Neuron (in vitro differentiated cells): ENCODE measurements around the gene TMEM126B.
"Not testable (repeated sequence)": the region's sequence is repeated elsewhere in the genome, so short reads cannot be mapped to it uniquely, and the experiment has no call there.

ENCODE experiments used
- H2AFZ ChIP-seq: one replicate; pipeline ENCODE4 v1.6.1; 2013; ENCODE audit warnings: low read depth, mild to moderate bottlenecking, inconsistent platforms, low read length, moderate library complexity
- H3K27me3 ChIP-seq: one replicate; pipeline ENCODE4 v1.6.1; 2013; ENCODE audit warnings: low read length; ENCODE audit not compliant: insufficient read depth
- H3K36me3 ChIP-seq: one replicate; pipeline ENCODE4 v1.6.1; 2013; ENCODE audit warnings: low read length; ENCODE audit not compliant: insufficient read depth
- H3K4me1 ChIP-seq: one replicate; pipeline ENCODE4 v1.6.1; 2013; ENCODE audit warnings: low read length; ENCODE audit not compliant: insufficient read depth
- H3K4me3 ChIP-seq: 2 replicates; pipeline ENCODE4 v1.5.1; 2013; ENCODE audit warnings: mild to moderate bottlenecking, low read length, moderate library complexity
- H3K9me3 ChIP-seq: one replicate; pipeline ENCODE4 v1.6.1; 2013; ENCODE audit warnings: low read length

The TMEM126B gene

DNA sequence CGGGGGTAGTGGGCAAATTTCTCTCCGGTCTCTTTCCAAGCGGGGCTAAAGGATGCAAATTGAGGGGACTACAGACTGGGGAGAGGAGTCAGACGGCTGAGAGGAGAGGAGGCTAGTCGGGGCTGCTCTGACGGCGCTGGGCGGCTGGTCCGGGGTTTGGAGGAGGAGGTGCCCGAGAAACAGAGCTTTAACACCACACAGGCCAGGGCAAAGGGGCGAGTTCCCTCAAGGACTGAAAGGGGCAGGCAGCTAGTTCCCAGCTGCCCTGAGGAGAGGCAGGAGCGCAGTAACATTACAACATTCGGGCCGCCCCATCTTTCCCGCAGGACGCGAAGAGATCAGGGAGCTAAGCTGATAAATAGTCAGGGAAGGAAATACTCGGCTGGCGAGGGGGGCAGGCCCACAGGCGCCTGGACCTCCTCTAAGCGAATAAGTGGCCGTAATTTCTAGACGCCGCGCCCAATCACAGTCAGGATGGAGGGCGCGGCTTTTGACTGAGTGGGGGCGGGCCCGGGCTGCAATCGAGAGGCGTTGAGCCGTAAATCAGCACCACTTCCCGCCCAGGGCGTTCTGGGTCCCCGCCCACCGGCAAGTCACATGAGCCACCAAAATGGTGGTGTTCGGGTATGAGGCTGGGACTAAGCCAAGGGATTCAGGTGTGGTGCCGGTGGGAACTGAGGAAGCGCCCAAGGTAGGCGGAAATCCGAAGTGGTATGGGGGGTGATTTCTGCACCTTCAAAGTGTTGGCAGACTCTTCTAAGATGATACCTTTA lies at the start of gene TMEM126B:
TSS of gene TMEM126B (plus strand) at position 596 of the 773 bp plus-strand sequence. CDS start at position 611, 15 bp downstream.
- peak within 1 kb of the TSS; percentile 81 for H3K4me3 ChIP-seq
- H3K27me3 ChIP-seq, result no peaks in the 10 kb centered on the region
- peak within 1 kb of the TSS; percentile 97 for H2AFZ ChIP-seq
- H3K4me1 ChIP-seq, result peaks cover 16% of the 10 kb centered on the region
- H3K36me3 ChIP-seq, result peaks cover 10% of the 10 kb centered on the region
- no peaks in the 10 kb centered on the region for H3K9me3 ChIP-seq

- no peaks in the 10 kb centered on the region for H3K27me3 ChIP-seq
- H2AFZ ChIP-seq, result no peak overlapping the region
- no peaks in the 10 kb centered on the region for H3K9me3 ChIP-seq
- no peak overlapping the region for H3K4me3 ChIP-seq
- no peaks in the 10 kb centered on the region for H3K36me3 ChIP-seq
- no peaks in the 10 kb centered on the region for H3K4me1 ChIP-seq
Measured at GRCh38 chr11:85582111-85582510, 46.3 kb upstream of the TMEM126B start.

DNA sequence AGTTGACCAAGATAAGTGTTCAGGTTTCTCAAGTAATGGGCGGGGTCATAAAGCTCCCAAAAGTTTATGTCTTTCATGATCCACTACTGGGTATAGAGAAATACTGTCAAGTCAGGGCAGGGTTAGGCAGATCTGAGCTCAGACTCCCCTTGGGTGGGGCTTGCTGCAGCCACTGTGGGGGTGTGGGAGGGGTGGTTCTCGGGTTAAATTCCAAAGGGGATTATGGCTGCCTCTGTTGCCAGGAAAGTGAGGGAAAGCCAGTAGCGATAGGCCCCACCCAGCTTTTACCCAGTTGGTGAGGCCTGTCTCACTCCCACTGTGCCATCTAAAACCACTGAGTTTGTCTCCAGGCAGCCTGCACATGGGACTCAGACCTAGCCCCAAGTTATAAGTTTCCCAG lies 39.0 kb upstream of the TMEM126B start:
- Histone ChIP-seq H2AFZ (no peak overlapping the region), H3K9me3 (no peaks in the 10 kb centered on the region), H3K4me1 (no peaks in the 10 kb centered on the region), H3K36me3 (no peaks in the 10 kb centered on the region), H3K27me3 (no peaks in the 10 kb centered on the region), H3K4me3 (no peak overlapping the region)

DNA sequence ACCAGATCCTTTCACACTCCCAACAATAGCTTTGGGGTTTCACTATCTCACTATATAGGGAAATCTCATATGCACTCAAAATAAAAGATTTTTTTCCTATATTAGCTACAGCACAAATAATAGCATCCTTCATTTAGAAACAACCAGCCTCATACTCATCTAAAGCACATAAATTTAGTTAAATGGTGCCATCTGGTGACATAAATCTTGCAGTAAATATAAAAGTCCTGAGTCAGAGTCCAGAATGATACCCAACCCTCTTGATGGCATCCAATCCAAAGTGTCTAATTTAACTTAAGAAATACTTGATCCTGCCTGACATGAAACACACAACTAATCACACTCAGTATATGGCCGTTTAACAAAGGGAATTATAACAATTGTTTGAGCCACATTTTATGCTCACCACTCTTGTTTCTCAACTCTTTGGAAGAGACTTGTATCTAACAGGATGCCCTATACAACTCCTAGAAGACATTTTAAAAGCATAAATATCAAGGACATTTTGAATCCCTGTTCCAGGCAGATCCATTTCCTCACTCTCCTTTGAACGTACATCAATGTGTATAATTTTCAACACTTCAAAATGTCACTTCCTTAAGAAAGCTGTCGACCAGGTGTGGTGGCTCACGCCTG lies 37.4 kb upstream of the TMEM126B start:
- Histone ChIP-seq H2AFZ (no peak overlapping the region), H3K27me3 (no peaks in the 10 kb centered on the region), H3K9me3 (no peaks in the 10 kb centered on the region), H3K4me3 (no peak overlapping the region), H3K4me1 (no peaks in the 10 kb centered on the region), H3K36me3 (no peaks in the 10 kb centered on the region)

DNA sequence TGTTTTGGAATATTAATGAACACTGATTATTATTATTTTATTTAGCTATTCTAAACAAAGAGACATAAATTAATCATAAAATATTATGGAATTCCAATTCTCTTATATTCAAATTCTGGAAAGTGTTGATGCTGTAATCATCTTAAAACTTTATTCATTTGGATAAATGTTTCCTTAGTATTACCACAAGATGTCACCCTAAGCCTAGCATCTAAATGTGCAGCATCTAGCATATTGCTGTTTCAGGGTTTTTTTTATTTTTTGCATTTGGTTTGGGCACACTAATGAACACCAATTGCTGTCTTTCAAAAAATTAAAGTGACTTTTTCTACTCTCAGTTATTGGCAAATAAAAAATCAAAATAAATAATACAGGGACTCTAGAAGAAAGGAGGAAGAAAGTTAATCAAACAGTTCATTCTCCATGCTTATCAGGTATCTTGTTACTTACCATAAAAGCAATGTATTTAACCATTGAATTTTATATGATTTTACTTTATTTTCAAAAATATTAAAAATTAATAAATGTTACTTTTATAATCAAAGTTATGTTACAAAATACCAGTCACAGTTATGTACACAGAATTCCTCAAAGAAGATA lies 33.0 kb upstream of the TMEM126B start:
- Histone ChIP-seq H3K27me3 (no peaks in the 10 kb centered on the region), H3K36me3 (no peaks in the 10 kb centered on the region), H3K4me3 (no peak overlapping the region), H3K9me3 (no peaks in the 10 kb centered on the region), H2AFZ (no peak overlapping the region), H3K4me1 (no peaks in the 10 kb centered on the region)

- Histone ChIP-seq H3K4me1 (no peaks in the 10 kb centered on the region), H2AFZ (no peak overlapping the region), H3K27me3 (no peaks in the 10 kb centered on the region), H3K4me3 (no peak overlapping the region), H3K9me3 (no peaks in the 10 kb centered on the region), H3K36me3 (no peaks in the 10 kb centered on the region)
Measured at GRCh38 chr11:85596886-85597285, 31.5 kb upstream of the TMEM126B start.

- Histone ChIP-seq H3K27me3 (no peaks in the 10 kb centered on the region), H3K36me3 (no peaks in the 10 kb centered on the region), H3K4me3 (no peak overlapping the region), H3K4me1 (no peaks in the 10 kb centered on the region), H2AFZ (no peak overlapping the region), H3K9me3 (no peaks in the 10 kb centered on the region)
Measured at GRCh38 chr11:85599083-85599482, 29.3 kb upstream of the TMEM126B start.

DNA sequence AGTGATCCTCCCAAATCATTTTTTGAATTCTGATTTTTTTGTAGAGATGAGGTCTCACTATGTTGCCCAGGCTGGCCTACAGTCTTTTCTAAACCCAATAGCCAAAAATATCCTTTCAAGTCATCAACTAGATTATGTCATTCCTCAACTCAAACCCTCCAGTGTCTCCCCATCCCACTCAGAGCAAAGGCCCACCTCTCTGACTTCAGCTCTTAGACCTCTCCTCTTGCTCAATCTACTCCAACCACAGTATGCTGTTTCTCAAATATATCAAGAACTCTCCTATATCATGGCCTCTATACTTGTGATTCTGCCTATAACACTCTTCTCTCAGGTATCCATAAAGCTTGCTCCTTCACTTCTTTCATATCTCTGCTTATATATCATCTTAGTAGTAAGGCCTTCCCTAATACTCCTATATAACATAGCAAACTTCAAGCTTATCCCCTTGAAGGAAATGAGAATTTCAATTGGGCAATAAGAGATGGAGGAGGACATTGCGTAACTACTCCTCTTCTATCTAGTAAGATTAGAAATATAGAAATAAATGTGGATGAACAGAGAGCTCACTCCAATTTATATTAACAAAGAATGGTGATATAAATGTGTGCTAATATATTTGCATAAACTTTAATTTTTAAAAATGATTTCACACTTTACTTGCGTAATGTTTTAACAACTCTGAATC lies 25.7 kb upstream of the TMEM126B start:
- Histone ChIP-seq H2AFZ (no peak overlapping the region), H3K9me3 (no peaks in the 10 kb centered on the region), H3K36me3 (no peaks in the 10 kb centered on the region), H3K4me1 (no peaks in the 10 kb centered on the region), H3K27me3 (no peaks in the 10 kb centered on the region), H3K4me3 (no peak overlapping the region)

DNA sequence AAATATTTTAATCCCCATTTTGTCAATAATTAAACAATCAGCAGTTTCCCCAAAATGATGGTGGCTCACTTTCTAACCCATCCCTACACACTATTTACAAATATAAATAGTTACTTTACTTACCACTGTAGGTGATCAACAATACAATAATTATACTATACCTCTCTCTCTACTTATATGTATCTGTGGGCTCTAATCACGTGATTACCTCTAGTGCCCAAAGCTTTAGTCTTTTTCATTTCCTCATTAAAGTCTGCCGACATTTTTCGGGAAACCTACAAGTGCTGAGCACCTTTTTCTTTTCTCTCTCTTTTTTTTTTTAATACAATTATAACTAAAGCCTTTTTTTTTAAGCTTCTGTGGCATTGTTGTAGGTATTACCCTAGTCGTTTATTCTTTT lies 25.2 kb upstream of the TMEM126B start:
- no peak overlapping the region for H2AFZ ChIP-seq
- no peaks in the 10 kb centered on the region for H3K36me3 ChIP-seq
- no peaks in the 10 kb centered on the region for H3K4me1 ChIP-seq
- no peak overlapping the region for H3K4me3 ChIP-seq
- H3K27me3 ChIP-seq, result no peaks in the 10 kb centered on the region
- H3K9me3 ChIP-seq, result no peaks in the 10 kb centered on the region

- not testable (repeated sequence) for H3K36me3 ChIP-seq, H2AFZ ChIP-seq
Measured at GRCh38 chr11:85606237-85606636, 22.2 kb upstream of the TMEM126B start.

GRCh38 chr11:85608621-85609020 lies 19.8 kb upstream of the TMEM126B start:
- not testable (repeated sequence) for H3K27me3 ChIP-seq, H3K4me1 ChIP-seq, H2AFZ ChIP-seq, H3K4me3 ChIP-seq, H3K36me3 ChIP-seq, H3K9me3 ChIP-seq

More at GRCh38 chr11:85606237-85606636, 22.2 kb upstream of the TMEM126B start:
- not testable (repeated sequence) for H3K4me1 ChIP-seq, H3K27me3 ChIP-seq, H3K9me3 ChIP-seq, H3K4me3 ChIP-seq

DNA sequence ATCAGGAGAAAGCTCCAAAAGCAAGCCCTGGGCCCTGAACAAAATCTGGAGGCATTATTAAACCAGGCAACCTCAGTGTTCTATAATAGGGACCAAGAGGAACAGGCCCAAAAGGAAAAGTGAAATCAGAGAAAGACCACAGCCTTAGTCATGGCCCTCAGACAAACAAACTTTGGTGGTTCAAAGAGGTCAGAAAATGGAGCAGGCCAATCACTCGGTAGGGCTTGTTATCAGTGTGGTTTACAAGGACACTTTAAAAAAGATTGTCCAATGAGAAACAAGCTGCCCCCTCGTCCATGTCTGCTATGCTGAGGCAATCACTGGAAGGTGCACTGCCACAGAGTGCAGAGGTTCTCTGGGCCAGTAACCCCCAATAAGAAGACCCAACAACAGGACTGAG lies 19.1 kb upstream of the TMEM126B start:
- not testable (repeated sequence) for H2AFZ ChIP-seq, H3K27me3 ChIP-seq, H3K4me3 ChIP-seq, H3K4me1 ChIP-seq, H3K9me3 ChIP-seq, H3K36me3 ChIP-seq

- not testable (repeated sequence) for H3K36me3 ChIP-seq, H3K4me1 ChIP-seq, H2AFZ ChIP-seq, H3K4me3 ChIP-seq, H3K9me3 ChIP-seq, H3K27me3 ChIP-seq
Measured at GRCh38 chr11:85611643-85612042, 16.8 kb upstream of the TMEM126B start.
